Aorta (tissue), 5 donors: ENCODE data around the gene NEDD8. TPM values are rescaled to one million over a fixed set of nuclear protein-coding genes. Genes with fewer than 3 reads are reported as not detected.
"Not testable (repeated sequence)": the region's sequence is repeated elsewhere in the genome, so short reads cannot be mapped to it uniquely, and the experiment has no call there.

Source experiments
- ATAC-seq: fragments of 200-7000 bp; cut with Tn5 transposase; one replicate; pipeline ENCODE4 v1.9.1; 2022; ENCODE audit warnings: moderate library complexity; ENCODE audit not compliant: low FRiP score
- DNase-seq, 2 donors: peaks; one replicate each; pipeline ENCODE4 v3.0.0-alpha.2; 2020
- H3K27ac ChIP-seq, 2 donors: one replicate each; pipeline ENCODE4 v1.5.1; 2013; ENCODE audit warnings: low read length in 2 of 2, mild to moderate bottlenecking in 2 of 2, moderate library complexity in 2 of 2, control low read depth in 1 of 2, inconsistent platforms in 1 of 2, low read depth in 1 of 2
- H3K27me3 ChIP-seq, 2 donors: one replicate each; pipeline ENCODE4 v1.6.1; 2013; ENCODE audit warnings: control low read depth in 1 of 2, low read length in 1 of 2, mild to moderate bottlenecking in 1 of 2, moderate library complexity in 1 of 2; ENCODE audit not compliant: insufficient read depth in 2 of 2, control insufficient read depth in 1 of 2
- H3K36me3 ChIP-seq, 2 donors: one replicate each; pipeline ENCODE4 v1.6.1; 2013; ENCODE audit warnings: control low read depth in 1 of 2, low read length in 1 of 2, mild to moderate bottlenecking in 1 of 2; ENCODE audit not compliant: insufficient read depth in 2 of 2, control insufficient read depth in 1 of 2
- H3K4me1 ChIP-seq, 2 donors: one replicate each; pipeline ENCODE4 v1.6.1; 2013; ENCODE audit warnings: low read length in 2 of 2, control low read depth in 1 of 2, mild to moderate bottlenecking in 1 of 2, moderate library complexity in 1 of 2; ENCODE audit not compliant: insufficient read depth in 2 of 2, control insufficient read depth in 1 of 2
- H3K4me3 ChIP-seq, 2 donors: one replicate each; pipeline ENCODE4 v1.5.1; 2013; ENCODE audit warnings: low read length in 2 of 2, control low read depth in 1 of 2, mild to moderate bottlenecking in 1 of 2
- H3K9me3 ChIP-seq: one replicate; pipeline ENCODE4 v1.6.1; 2013; ENCODE audit warnings: mild to moderate bottlenecking, low read length; ENCODE audit not compliant: control insufficient read depth
- WGBS, 2 donors: extraction: QIAGEN DNeasy Blood & Tissue Kit; methylation state at CpG; one replicate each; pipeline ENCODE4 v1.1.7; 2013; 5-methylcytosine and 5-hydroxymethylcytosine counted together
- intact Hi-C, 2 donors: fragments of 100-400 bp; cut with DNase I; formaldehyde crosslinking; loops; one replicate each; pipeline versions ENCODE4 v1.14.2 to v1.15.0; 2022
- polyA plus RNA-seq, 2 donors: library from polyadenylated mRNA; stranded (reverse); fragments of 200-250 nt; gene quantifications; one replicate each; pipeline ENCODE4 v1.2.3, GENCODE V29; 2013
- total RNA-seq, 2 donors: library from RNA; stranded (reverse); fragmentation: NEBNext Ultra II Directional; extraction: Animal tissue kit (Norgen Biotek cat#: 25700); gene quantifications; one replicate each; pipeline ENCODE4 v1.2.1, GENCODE V29; 2021
- donor health status: healthy with polysubstance abuse.
- donor health status: Bipolar disorder and iron deficiency.
- donor health status: DM: no; HTN: no; CAD: no.
- donor health status: DM: no; HTN: no; CAD: no.
- donor health status: DM: yes; HTN: yes; CAD: no.

The NEDD8 gene
- total and polyA plus RNA-seq, 4 donors, result 122 to 345 (median 172) TPM

GRCh38 chr14:24224618-24225071 lies 7.5 kb downstream of the NEDD8 start:
- Histone ChIP-seq H3K4me1 (no peaks in the 10 kb centered on the region), H3K36me3 (no peaks in the 10 kb centered on the region), H3K4me3 (no peak overlapping the region), H3K27ac (no peak overlapping the region), H3K9me3 (no peaks in the 10 kb centered on the region), H3K27me3 (no peaks in the 10 kb centered on the region)
- DNase-seq (no peak), ATAC-seq (no peak)
- WGBS, 2 donors, result 82 to 85% methylated on average over 7 of the region's 7 CpGs
- intact Hi-C loops, result no loop called here

- DNase-seq, H3K27me3 ChIP-seq, H3K9me3 ChIP-seq, intact Hi-C loops, H3K36me3 ChIP-seq, H3K4me3 ChIP-seq, ATAC-seq, H3K27ac ChIP-seq, H3K4me1 ChIP-seq: not testable (repeated sequence)
- 97% methylated on average over 4 of the region's 4 CpGs for WGBS, 2 donors
Observed at GRCh38 chr14:24222987-24223386, 9.2 kb downstream of the NEDD8 start.

- intact Hi-C loops, result no loop called here
- H3K27ac ChIP-seq, result no peak overlapping the region
- no peaks in the 10 kb centered on the region for H3K27me3 ChIP-seq
- ATAC-seq (no peak), DNase-seq (no peak)
- no peaks in the 10 kb centered on the region for H3K9me3 ChIP-seq
- H3K4me1 ChIP-seq, result no peaks in the 10 kb centered on the region
- WGBS, 2 donors, result 57% methylated on average over 3 of the region's 3 CpGs
- H3K36me3 ChIP-seq, result no peaks in the 10 kb centered on the region
- no peak overlapping the region for H3K4me3 ChIP-seq
Observed at GRCh38 chr14:24219521-24219920, 12.6 kb downstream of the NEDD8 start.

- H3K9me3 ChIP-seq, result no peaks in the 10 kb centered on the region
- H3K27me3 ChIP-seq, result no peaks in the 10 kb centered on the region
- no peak overlapping the region for H3K27ac ChIP-seq
- ATAC-seq (no peak), DNase-seq (no peak)
- no peaks in the 10 kb centered on the region for H3K4me1 ChIP-seq
- no peak overlapping the region for H3K4me3 ChIP-seq
- 82 to 84% methylated on average over 4 of the region's 4 CpGs for WGBS, 2 donors
- H3K36me3 ChIP-seq, result no peaks in the 10 kb centered on the region
- intact Hi-C loops, result no loop called here
Observed at GRCh38 chr14:24219080-24219479, 13.1 kb downstream of the NEDD8 start.

GRCh38 chr14:24216876-24217275 lies 15.3 kb downstream of the NEDD8 start:
- H3K4me1 ChIP-seq, H3K4me3 ChIP-seq, DNase-seq, H3K27me3 ChIP-seq, H3K36me3 ChIP-seq, H3K9me3 ChIP-seq, intact Hi-C loops, H3K27ac ChIP-seq, ATAC-seq: not testable (repeated sequence)
- WGBS, 2 donors, result 90% methylated on average over 1 of the region's 1 CpG

GRCh38 chr14:24216345-24216699 lies 15.8 kb downstream of the NEDD8 start:
- H3K4me1 ChIP-seq, result no peaks in the 10 kb centered on the region
- intact Hi-C loops, result no loop called here
- ATAC-seq (no peak), DNase-seq (no peak)
- WGBS, 2 donors, result 87% methylated on average over 2 of the region's 2 CpGs
- no peaks in the 10 kb centered on the region for H3K36me3 ChIP-seq
- no peaks in the 10 kb centered on the region for H3K27me3 ChIP-seq
- H3K4me3 ChIP-seq, result no peak overlapping the region
- peak overlapping the region; percentile 4 to 67 for H3K27ac ChIP-seq
- no peaks in the 10 kb centered on the region for H3K9me3 ChIP-seq

- no peaks in the 10 kb centered on the region for H3K4me1 ChIP-seq
- DNase-seq (peak; percentile 92 to 93), ATAC-seq (peak; percentile 91)
- H3K27me3 ChIP-seq, result no peaks in the 10 kb centered on the region
- H3K36me3 ChIP-seq, result no peaks in the 10 kb centered on the region
- WGBS, 2 donors, result 0% methylated on average over 40 of the region's 40 CpGs
- intact Hi-C loops, result no loop called here
- H3K27ac ChIP-seq, result peak within 1 kb of the TSS; percentile 49 to 92
- H3K9me3 ChIP-seq, result no peaks in the 10 kb centered on the region
- H3K4me3 ChIP-seq, result peak within 1 kb of the TSS; percentile 51 to 61
Observed at GRCh38 chr14:24215495-24216344, 16.4 kb downstream of the NEDD8 start, which contains the start of gene MDP1. Gene MDP1, minus strand, starts transcription at chr14:24216066. Its CDS starts 111 bp downstream, at chr14:24215955.

GRCh38 chr14:24213866-24214662 lies 18.1 kb downstream of the NEDD8 start:
- Histone ChIP-seq H3K36me3 (peaks cover 0 to 3% of the 10 kb centered on the region in 2 donors), H3K9me3 (no peaks in the 10 kb centered on the region), H3K27ac (peak overlapping the region; percentile 29 to 93), H3K4me1 (no peaks in the 10 kb centered on the region), H3K27me3 (no peaks in the 10 kb centered on the region), H3K4me3 (no peak overlapping the region)
- intact Hi-C loops, result no loop called here
- whole genome bisulfite sequencing, 2 donors, result 86 to 92% methylated on average over 7 of the region's 7 CpGs
- ATAC-seq (no peak), DNase-seq (no peak)
